Heart left ventricle (tissue), 13 donors: ENCODE data around the gene ADM.

Experiments used
- CTCF ChIP-seq, 12 donors: fragments of 200-600 bp; sonication (generic) in 4 of 12; IDR thresholded peaks; one replicate each; pipeline versions ENCODE4 v1.5.0 to v1.8.0; 2018 to 2022; ENCODE audit warnings: antibody characterized with exemption in 12 of 12, mild to moderate bottlenecking in 5 of 12
- POLR2A ChIP-seq, 2 donors: fragments of 450-650 bp; IDR thresholded peaks; one replicate each; pipeline ENCODE4 v1.6.1; 2017; ENCODE audit warnings: antibody characterized with exemption in 2 of 2, mild to moderate bottlenecking in 2 of 2, moderate library complexity in 2 of 2
- donor health status: ischemic (EF 13 %, LVEDD 7.1; RV severe dilation, severe dysfunction).
- donor health status: DM: no; HTN: yes; CAD: no.
- donor health status: DM: no; HTN: no; CAD: no.
- donor health status: ischemic (EF 25% LVEDD 6.9; RV normal size, moderate dysfunction).
- donor health status: ischemic (EF 25% LVEDD 5.7; RV mildly dilated, moderate dysfunction).
- donor health status: ischemic (EF 35%, LVEDD 5.7; RV mildly dilated, moderate dysfunction).
- donor health status: nonischemic (EF 11% LVEDD 7.7; RV severe dilation, severe dysfunction).
- donor health status: DM: yes; HTN: yes; CAD: no.
- donor health status: PGD.
- donor health status: ischemic (EF 29% LVEDD 5.4; RV normal size, mild dysfunction).
- donor health status: nonischemic (EF 23%, LVEDD 6.1; RV moderate dilation, normal function).

- TF ChIP-seq CTCF (IDR thresholded peaks at IDR 0.05) (no peak), POLR2A (IDR thresholded peaks at IDR 0.05) (no peak)
Measured at GRCh38 chr11:10349806-10350205, 44.9 kb downstream of the ADM start.
